ENCODE results near the gene GPR55. TPM values are rescaled to one million over a fixed set of nuclear protein-coding genes. Genes with fewer than 3 reads are reported as not detected.

Gene GPR55
- total RNA-seq, 2 donors from 2014 or later, result not detected

- H3K4me1 ChIP-seq (ENCODE audit: control insufficient read depth in 1 of 2, low read depth in 2 of 2), result no peaks in the 10 kb centered on the region
- TF ChIP-seq, protein P1, sequence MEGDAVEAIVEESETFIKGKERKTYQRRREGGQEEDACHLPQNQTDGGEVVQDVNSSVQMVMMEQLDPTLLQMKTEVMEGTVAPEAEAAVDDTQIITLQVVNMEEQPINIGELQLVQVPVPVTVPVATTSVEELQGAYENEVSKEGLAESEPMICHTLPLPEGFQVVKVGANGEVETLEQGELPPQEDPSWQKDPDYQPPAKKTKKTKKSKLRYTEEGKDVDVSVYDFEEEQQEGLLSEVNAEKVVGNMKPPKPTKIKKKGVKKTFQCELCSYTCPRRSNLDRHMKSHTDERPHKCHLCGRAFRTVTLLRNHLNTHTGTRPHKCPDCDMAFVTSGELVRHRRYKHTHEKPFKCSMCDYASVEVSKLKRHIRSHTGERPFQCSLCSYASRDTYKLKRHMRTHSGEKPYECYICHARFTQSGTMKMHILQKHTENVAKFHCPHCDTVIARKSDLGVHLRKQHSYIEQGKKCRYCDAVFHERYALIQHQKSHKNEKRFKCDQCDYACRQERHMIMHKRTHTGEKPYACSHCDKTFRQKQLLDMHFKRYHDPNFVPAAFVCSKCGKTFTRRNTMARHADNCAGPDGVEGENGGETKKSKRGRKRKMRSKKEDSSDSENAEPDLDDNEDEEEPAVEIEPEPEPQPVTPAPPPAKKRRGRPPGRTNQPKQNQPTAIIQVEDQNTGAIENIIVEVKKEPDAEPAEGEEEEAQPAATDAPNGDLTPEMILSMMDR (IDR thresholded peaks at IDR 0.05), result no peak
- no peaks in the 10 kb centered on the region for H3K27me3 ChIP-seq (replicated peaks; ENCODE audit: insufficient read depth)
- no peaks in the 10 kb centered on the region for H3K36me3 ChIP-seq
- ATAC-seq (ENCODE audit: insufficient number of reproducible peaks, low FRiP score, low read depth), result no peak
- no peak for DNase-seq (ENCODE audit: low spot score)
- no peak overlapping the region for H3K27ac ChIP-seq
- H3K4me3 ChIP-seq, result no peak overlapping the region
- H3K9me3 ChIP-seq, result no peaks in the 10 kb centered on the region
These were observed 25.9 kb upstream of the GPR55 start for GRCh38 chr2:230950874-230951339.

GRCh38 chr2:230949966-230950873, 25.2 kb upstream of the GPR55 start:
- H3K27me3 ChIP-seq (replicated peaks; ENCODE audit: insufficient read depth), result no peaks in the 10 kb centered on the region
- no peak overlapping the region for H3K27ac ChIP-seq
- no peak for DNase-seq (ENCODE audit: low spot score)
- H3K9me3 ChIP-seq, result no peaks in the 10 kb centered on the region
- no peak for ATAC-seq (ENCODE audit: insufficient number of reproducible peaks, low FRiP score, low read depth)
- no peak overlapping the region for H3K4me3 ChIP-seq
- no peaks in the 10 kb centered on the region for H3K36me3 ChIP-seq
- TF ChIP-seq, protein P1 (IDR thresholded peaks at IDR 0.05), result no peak
- no peaks in the 10 kb centered on the region for H3K4me1 ChIP-seq (ENCODE audit: control insufficient read depth in 1 of 2, low read depth in 2 of 2)

DNA sequence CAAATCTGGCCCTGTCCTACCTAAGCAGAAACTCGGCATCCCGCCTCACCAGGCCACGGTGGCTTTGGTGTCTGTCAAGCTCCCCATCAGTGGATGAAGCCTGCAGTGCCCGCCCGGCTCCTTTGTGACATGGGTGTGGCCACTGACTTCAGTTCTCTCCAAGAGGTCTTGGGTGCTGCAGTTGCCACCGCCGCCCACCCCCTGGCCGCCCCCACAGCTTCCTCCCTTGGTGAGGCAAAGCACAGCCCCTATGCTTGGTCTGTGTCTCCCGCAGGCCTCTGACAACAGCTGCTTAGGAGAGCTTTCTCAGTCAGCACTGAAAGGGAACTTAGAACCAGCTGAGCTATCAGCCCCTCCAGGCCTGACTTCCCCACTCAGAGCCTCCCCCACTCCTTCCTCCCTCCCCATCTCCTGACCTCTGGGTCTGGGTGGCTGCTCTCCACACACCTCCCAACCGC, 22.9 kb upstream of the GPR55 start:
- no peak for ATAC-seq (ENCODE audit: insufficient number of reproducible peaks, low FRiP score, low read depth)
- H3K36me3 ChIP-seq, result no peaks in the 10 kb centered on the region
- no peaks in the 10 kb centered on the region for H3K4me1 ChIP-seq (ENCODE audit: control insufficient read depth in 1 of 2, low read depth in 2 of 2)
- H3K27me3 ChIP-seq (replicated peaks; ENCODE audit: insufficient read depth), result no peaks in the 10 kb centered on the region
- DNase-seq (ENCODE audit: low spot score), result no peak
- H3K4me3 ChIP-seq, result no peak overlapping the region
- TF ChIP-seq, protein P1 (IDR thresholded peaks at IDR 0.05), result no peak
- no peak overlapping the region for H3K27ac ChIP-seq
- H3K9me3 ChIP-seq, result no peaks in the 10 kb centered on the region

GRCh38 chr2:230947235-230947576, 22.2 kb upstream of the GPR55 start:
- no peaks in the 10 kb centered on the region for H3K9me3 ChIP-seq
- ATAC-seq (ENCODE audit: insufficient number of reproducible peaks, low FRiP score, low read depth) (no peak), DNase-seq (ENCODE audit: low spot score) (no peak)
- no peaks in the 10 kb centered on the region for H3K36me3 ChIP-seq
- no peak overlapping the region for H3K4me3 ChIP-seq
- H3K27me3 ChIP-seq (replicated peaks; ENCODE audit: insufficient read depth), result no peaks in the 10 kb centered on the region
- H3K27ac ChIP-seq, result no peak overlapping the region
- TF ChIP-seq, protein P1 (IDR thresholded peaks at IDR 0.05), result no peak
- H3K4me1 ChIP-seq (ENCODE audit: control insufficient read depth in 1 of 2, low read depth in 2 of 2), result no peaks in the 10 kb centered on the region

- ATAC-seq (ENCODE audit: insufficient number of reproducible peaks, low FRiP score, low read depth) (no peak), DNase-seq (ENCODE audit: low spot score) (no peak)
- Histone ChIP-seq H3K27me3 (replicated peaks; ENCODE audit: insufficient read depth) (no peaks in the 10 kb centered on the region), H3K4me3 (no peak overlapping the region), H3K27ac (no peak overlapping the region), H3K9me3 (no peaks in the 10 kb centered on the region), H3K4me1 (ENCODE audit: control insufficient read depth in 1 of 2, low read depth in 2 of 2) (no peaks in the 10 kb centered on the region), H3K36me3 (no peaks in the 10 kb centered on the region)
- TF ChIP-seq, protein P1 (IDR thresholded peaks at IDR 0.05), result no peak
These were observed 21.6 kb upstream of the GPR55 start for GRCh38 chr2:230946429-230947234.
